Nephron (organoid): Measurements from ENCODE around the gene COL28A1.
A peak's percentile ranks its signal among the peaks of the same experiment; 100 is the strongest.

Experiments used
- H3K27ac Mint-ChIP-seq, 3 experiments: 2 replicates each; pipeline ENCODE4 v1.8.0; 2020; ENCODE audit warnings: mixed read lengths in 3 of 3, mild to moderate bottlenecking in 2 of 3, moderate library complexity in 1 of 3
- H3K27me3 Mint-ChIP-seq: 2 replicates; pipeline ENCODE4 v1.8.0; 2021; ENCODE audit warnings: low read depth, mild to moderate bottlenecking, moderate library complexity, mixed read lengths
- H3K36me3 Mint-ChIP-seq: 2 replicates; pipeline ENCODE4 v1.8.0; 2020; ENCODE audit warnings: low read depth, mixed read lengths
- H3K4me1 Mint-ChIP-seq: 2 replicates; pipeline ENCODE4 v1.8.0; 2020; ENCODE audit warnings: mixed read lengths
- H3K4me3 Mint-ChIP-seq, 3 experiments: 2 replicates each; pipeline ENCODE4 v1.8.0; 2020; ENCODE audit warnings: mild to moderate bottlenecking in 3 of 3, mixed read lengths in 3 of 3, moderate library complexity in 2 of 3
- H3K9me3 Mint-ChIP-seq: 2 replicates; pipeline ENCODE4 v1.8.0; 2020; ENCODE audit warnings: mixed read lengths
- TF ChIP-seq, protein P1 (sequence below), 3 experiments: fragments of 200-600 bp; sonication (generic); IDR thresholded peaks; one replicate each; pipeline ENCODE4 v1.5.0; 2021; ENCODE audit warnings: antibody characterized with exemption in 3 of 3; ENCODE audit not compliant: unreplicated experiment in 3 of 3

COL28A1 gene

GRCh38 chr7:7417851-7418250, 117.8 kb downstream of the COL28A1 start:
- TF ChIP-seq, protein P1, sequence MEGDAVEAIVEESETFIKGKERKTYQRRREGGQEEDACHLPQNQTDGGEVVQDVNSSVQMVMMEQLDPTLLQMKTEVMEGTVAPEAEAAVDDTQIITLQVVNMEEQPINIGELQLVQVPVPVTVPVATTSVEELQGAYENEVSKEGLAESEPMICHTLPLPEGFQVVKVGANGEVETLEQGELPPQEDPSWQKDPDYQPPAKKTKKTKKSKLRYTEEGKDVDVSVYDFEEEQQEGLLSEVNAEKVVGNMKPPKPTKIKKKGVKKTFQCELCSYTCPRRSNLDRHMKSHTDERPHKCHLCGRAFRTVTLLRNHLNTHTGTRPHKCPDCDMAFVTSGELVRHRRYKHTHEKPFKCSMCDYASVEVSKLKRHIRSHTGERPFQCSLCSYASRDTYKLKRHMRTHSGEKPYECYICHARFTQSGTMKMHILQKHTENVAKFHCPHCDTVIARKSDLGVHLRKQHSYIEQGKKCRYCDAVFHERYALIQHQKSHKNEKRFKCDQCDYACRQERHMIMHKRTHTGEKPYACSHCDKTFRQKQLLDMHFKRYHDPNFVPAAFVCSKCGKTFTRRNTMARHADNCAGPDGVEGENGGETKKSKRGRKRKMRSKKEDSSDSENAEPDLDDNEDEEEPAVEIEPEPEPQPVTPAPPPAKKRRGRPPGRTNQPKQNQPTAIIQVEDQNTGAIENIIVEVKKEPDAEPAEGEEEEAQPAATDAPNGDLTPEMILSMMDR (IDR thresholded peaks at IDR 0.05; ENCODE audit: unreplicated experiment in 3 of 3) = no peak

GRCh38 chr7:7417414-7417813, 118.3 kb downstream of the COL28A1 start:
- H3K27ac Mint-ChIP-seq = no peak overlapping the region
- H3K27me3 Mint-ChIP-seq = no peaks in the 10 kb centered on the region
- H3K9me3 Mint-ChIP-seq = no peaks in the 10 kb centered on the region
- no peaks in the 10 kb centered on the region for H3K4me1 Mint-ChIP-seq
- TF ChIP-seq, protein P1 (IDR thresholded peaks at IDR 0.05; ENCODE audit: unreplicated experiment in 3 of 3) = no peak
- no peak overlapping the region for H3K4me3 Mint-ChIP-seq
- no peaks in the 10 kb centered on the region for H3K36me3 Mint-ChIP-seq

More at GRCh38 chr7:7417851-7418250, 117.8 kb downstream of the COL28A1 start:
- no peaks in the 10 kb centered on the region for H3K36me3 Mint-ChIP-seq
- H3K4me3 Mint-ChIP-seq = no peak overlapping the region
- H3K4me1 Mint-ChIP-seq = no peaks in the 10 kb centered on the region
- H3K9me3 Mint-ChIP-seq = no peaks in the 10 kb centered on the region
- no peaks in the 10 kb centered on the region for H3K27me3 Mint-ChIP-seq
- H3K27ac Mint-ChIP-seq = no peak overlapping the region

GRCh38 chr7:7416031-7416858, 119.4 kb downstream of the COL28A1 start:
- H3K4me1 Mint-ChIP-seq = no peaks in the 10 kb centered on the region
- H3K27ac Mint-ChIP-seq = no peak overlapping the region
- TF ChIP-seq, protein P1 (IDR thresholded peaks at IDR 0.05; ENCODE audit: unreplicated experiment in 3 of 3) = no peak
- H3K36me3 Mint-ChIP-seq = no peaks in the 10 kb centered on the region
- no peaks in the 10 kb centered on the region for H3K9me3 Mint-ChIP-seq
- H3K4me3 Mint-ChIP-seq = no peak overlapping the region
- no peaks in the 10 kb centered on the region for H3K27me3 Mint-ChIP-seq

- H3K4me1 Mint-ChIP-seq = no peaks in the 10 kb centered on the region
- no peaks in the 10 kb centered on the region for H3K9me3 Mint-ChIP-seq
- no peaks in the 10 kb centered on the region for H3K36me3 Mint-ChIP-seq
- TF ChIP-seq, protein P1 (IDR thresholded peaks at IDR 0.05; ENCODE audit: unreplicated experiment in 3 of 3) = no peak
- H3K27me3 Mint-ChIP-seq = no peaks in the 10 kb centered on the region
- peak overlapping the region in 1 of 3 experiments; percentile 54 for H3K27ac Mint-ChIP-seq
- no peak overlapping the region for H3K4me3 Mint-ChIP-seq
Observed at GRCh38 chr7:7414791-7415603, 120.7 kb downstream of the COL28A1 start.

DNA sequence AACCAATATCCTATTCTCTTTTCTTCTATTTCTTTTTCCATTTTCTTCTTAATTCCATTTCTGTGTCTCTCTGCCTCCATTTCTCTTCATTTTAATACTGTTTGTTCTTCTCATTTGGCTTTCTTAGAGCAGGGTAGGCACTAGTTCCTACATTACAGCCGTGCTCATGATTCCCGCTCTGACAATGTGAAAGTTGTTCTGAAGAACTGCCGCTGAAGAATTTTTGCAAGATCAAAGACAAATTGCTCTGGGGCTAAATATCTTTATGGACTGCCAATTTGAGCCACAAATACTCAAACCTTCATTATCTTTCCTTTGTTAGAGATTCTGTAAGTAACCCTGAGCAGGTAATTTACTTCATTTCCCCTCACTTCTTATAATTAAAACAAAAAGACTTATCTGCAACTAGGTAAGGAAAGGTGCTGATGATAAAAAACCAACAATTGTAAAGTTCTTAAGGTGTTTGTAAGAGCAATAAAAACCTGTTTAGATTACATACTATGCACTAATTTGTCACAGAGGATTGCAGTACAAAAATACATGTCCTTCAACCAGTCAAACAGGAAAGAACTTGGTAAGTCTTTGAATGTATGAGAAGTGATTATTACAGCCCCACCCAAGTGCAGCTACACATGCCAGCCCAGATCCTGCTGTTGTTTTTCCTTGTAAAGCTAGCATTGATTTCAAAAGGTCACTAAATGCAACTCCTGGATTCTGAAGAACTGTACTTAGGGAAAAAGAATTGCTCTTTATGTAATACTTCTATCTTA, 127.5 kb downstream of the COL28A1 start:
- Mint-ChIP-seq H3K36me3 (no peaks in the 10 kb centered on the region), H3K4me1 (no peaks in the 10 kb centered on the region), H3K9me3 (peaks cover 11% of the 10 kb centered on the region), H3K4me3 (no peak overlapping the region), H3K27me3 (no peaks in the 10 kb centered on the region), H3K27ac (no peak overlapping the region)
- TF ChIP-seq, protein P1 (IDR thresholded peaks at IDR 0.05; ENCODE audit: unreplicated experiment in 3 of 3) = no peak
